ENCODE results near the gene FBXL7. TPM values are rescaled to one million over a fixed set of nuclear protein-coding genes. Genes with fewer than 3 reads are reported as not detected.

The FBXL7 gene
- polyA plus RNA-seq, 1 donor (not counting 4 experiments of a cell fraction or from before 2014, with no cell fraction given) = 0.22 TPM

GRCh38 chr5:15806613-15807012 is 306.6 kb downstream of the FBXL7 start:
- H3K4me3 ChIP-seq (ENCODE audit: control insufficient read depth in 2 of 3, extremely low read depth in 1 of 3, insufficient read depth in 2 of 3, low read depth in 1 of 3, low read length in 3 of 3) = no peak overlapping the region
- H3K36me3 ChIP-seq (ENCODE audit: control insufficient read depth in 2 of 2, extremely low read depth in 1 of 2, insufficient read depth in 2 of 2, low read length in 2 of 2) = no peaks in the 10 kb centered on the region
- no peaks in the 10 kb centered on the region for H4K20me1 ChIP-seq (ENCODE audit: control insufficient read depth, extremely low read depth, insufficient read depth, low read length)
- no peaks in the 10 kb centered on the region for H3K4me1 ChIP-seq (ENCODE audit: control insufficient read depth, extremely low read depth, insufficient read depth, low read length)
- DNase-seq (ENCODE audit: low read depth, low spot score) (no peak), FAIRE-seq (no peak)
- H3K4me2 ChIP-seq (ENCODE audit: control insufficient read depth, extremely low read depth, insufficient read depth, low read depth, low read length) = no peak overlapping the region
- TF ChIP-seq, protein P1, sequence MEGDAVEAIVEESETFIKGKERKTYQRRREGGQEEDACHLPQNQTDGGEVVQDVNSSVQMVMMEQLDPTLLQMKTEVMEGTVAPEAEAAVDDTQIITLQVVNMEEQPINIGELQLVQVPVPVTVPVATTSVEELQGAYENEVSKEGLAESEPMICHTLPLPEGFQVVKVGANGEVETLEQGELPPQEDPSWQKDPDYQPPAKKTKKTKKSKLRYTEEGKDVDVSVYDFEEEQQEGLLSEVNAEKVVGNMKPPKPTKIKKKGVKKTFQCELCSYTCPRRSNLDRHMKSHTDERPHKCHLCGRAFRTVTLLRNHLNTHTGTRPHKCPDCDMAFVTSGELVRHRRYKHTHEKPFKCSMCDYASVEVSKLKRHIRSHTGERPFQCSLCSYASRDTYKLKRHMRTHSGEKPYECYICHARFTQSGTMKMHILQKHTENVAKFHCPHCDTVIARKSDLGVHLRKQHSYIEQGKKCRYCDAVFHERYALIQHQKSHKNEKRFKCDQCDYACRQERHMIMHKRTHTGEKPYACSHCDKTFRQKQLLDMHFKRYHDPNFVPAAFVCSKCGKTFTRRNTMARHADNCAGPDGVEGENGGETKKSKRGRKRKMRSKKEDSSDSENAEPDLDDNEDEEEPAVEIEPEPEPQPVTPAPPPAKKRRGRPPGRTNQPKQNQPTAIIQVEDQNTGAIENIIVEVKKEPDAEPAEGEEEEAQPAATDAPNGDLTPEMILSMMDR (optimal IDR thresholded peaks at IDR 0.05 in 1 of 3, IDR thresholded peaks at IDR 0.05 in 1 of 3, conservative IDR thresholded peaks at IDR 0.05 in 1 of 3; ENCODE audit: extremely low read depth in 1 of 3, insufficient read depth in 2 of 3, low read length in 3 of 3) = no peak
- no peak for TF ChIP-seq EZH2 (IDR thresholded peaks at IDR 0.05; ENCODE audit: low read length)
- H3K27ac ChIP-seq (ENCODE audit: control insufficient read depth, insufficient read depth, low read length) = no peak overlapping the region
- no peak overlapping the region for H2AFZ ChIP-seq (ENCODE audit: control insufficient read depth, low read length)
- H3K9me1 ChIP-seq (ENCODE audit: control insufficient read depth, extremely low read depth, insufficient read depth, low read length) = no peaks in the 10 kb centered on the region
- H3K27me3 ChIP-seq (ENCODE audit: control insufficient read depth, extremely low read depth, insufficient read depth, low read length) = no peaks in the 10 kb centered on the region
- no peak overlapping the region for H3K9ac ChIP-seq (ENCODE audit: control insufficient read depth, extremely low read depth, insufficient read depth, low read length)
- no peaks in the 10 kb centered on the region for H3K79me2 ChIP-seq (ENCODE audit: control insufficient read depth, insufficient read depth, low read length)
- dilution Hi-C loops (cut with MboI; ENCODE audit: extremely low pct_ligation_motif_present, low sequenced_read_pairs) = no loop called here
- no peaks in the 10 kb centered on the region for H3K9me3 ChIP-seq (ENCODE audit: control insufficient read depth, low read depth, low read length)

GRCh38 chr5:15807248-15807647 is 307.3 kb downstream of the FBXL7 start:
- no peaks in the 10 kb centered on the region for H3K36me3 ChIP-seq (ENCODE audit: control insufficient read depth in 2 of 2, extremely low read depth in 1 of 2, insufficient read depth in 2 of 2, low read length in 2 of 2)
- no peaks in the 10 kb centered on the region for H3K79me2 ChIP-seq (ENCODE audit: control insufficient read depth, insufficient read depth, low read length)
- no peak overlapping the region for H3K4me3 ChIP-seq (ENCODE audit: control insufficient read depth in 2 of 3, extremely low read depth in 1 of 3, insufficient read depth in 2 of 3, low read depth in 1 of 3, low read length in 3 of 3)
- no peaks in the 10 kb centered on the region for H4K20me1 ChIP-seq (ENCODE audit: control insufficient read depth, extremely low read depth, insufficient read depth, low read length)
- no peak overlapping the region for H2AFZ ChIP-seq (ENCODE audit: control insufficient read depth, low read length)
- H3K9ac ChIP-seq (ENCODE audit: control insufficient read depth, extremely low read depth, insufficient read depth, low read length) = no peak overlapping the region
- no peak overlapping the region for H3K27ac ChIP-seq (ENCODE audit: control insufficient read depth, insufficient read depth, low read length)
- no peaks in the 10 kb centered on the region for H3K4me1 ChIP-seq (ENCODE audit: control insufficient read depth, extremely low read depth, insufficient read depth, low read length)
- TF ChIP-seq, protein P1 (optimal IDR thresholded peaks at IDR 0.05 in 1 of 3, IDR thresholded peaks at IDR 0.05 in 1 of 3, conservative IDR thresholded peaks at IDR 0.05 in 1 of 3; ENCODE audit: extremely low read depth in 1 of 3, insufficient read depth in 2 of 3, low read length in 3 of 3) = no peak
- no peak for TF ChIP-seq EZH2 (IDR thresholded peaks at IDR 0.05; ENCODE audit: low read length)
- no peaks in the 10 kb centered on the region for H3K27me3 ChIP-seq (ENCODE audit: control insufficient read depth, extremely low read depth, insufficient read depth, low read length)
- FAIRE-seq = no peak
- no peak for DNase-seq (ENCODE audit: low read depth, low spot score)
- dilution Hi-C loops (cut with MboI; ENCODE audit: extremely low pct_ligation_motif_present, low sequenced_read_pairs) = no loop called here
- H3K9me3 ChIP-seq (ENCODE audit: control insufficient read depth, low read depth, low read length) = no peaks in the 10 kb centered on the region
- no peaks in the 10 kb centered on the region for H3K9me1 ChIP-seq (ENCODE audit: control insufficient read depth, extremely low read depth, insufficient read depth, low read length)
- no peak overlapping the region for H3K4me2 ChIP-seq (ENCODE audit: control insufficient read depth, extremely low read depth, insufficient read depth, low read depth, low read length)
